Measurements from ENCODE around the gene CIAPIN1.
"Not testable (repeated sequence)": the region's sequence is repeated elsewhere in the genome, so short reads cannot be mapped to it uniquely, and the experiment has no call there.

The CIAPIN1 gene

GRCh38 chr16:57462209-57462977, 15.2 kb upstream of the CIAPIN1 start, which contains the start of gene POLR2C:
POLR2C (plus strand) TSS chr16:57462679; CDS start chr16:57462725, 46 bp downstream.
- Histone ChIP-seq H3K4me1 (ENCODE audit: control insufficient read depth, insufficient read depth, low read length) (no peaks in the 10 kb centered on the region), H3K36me3 (ENCODE audit: control insufficient read depth, insufficient read depth, low read length) (peaks cover 14% of the 10 kb centered on the region), H3K27me3 (ENCODE audit: control insufficient read depth, insufficient read depth, low read length) (no peaks in the 10 kb centered on the region), H3K9me3 (ENCODE audit: control insufficient read depth, insufficient read depth, low read length) (no peaks in the 10 kb centered on the region), H3K9ac (ENCODE audit: low read depth, low read length) (peak within 1 kb of the TSS; percentile 85), H3K4me3 (ENCODE audit: low read depth, low read length) (peak within 1 kb of the TSS; percentile 96)

GRCh38 chr16:57452021-57452420, 4.8 kb upstream of the CIAPIN1 start:
- Histone ChIP-seq H3K27me3 (ENCODE audit: control insufficient read depth, insufficient read depth, low read length) (no peaks in the 10 kb centered on the region), H3K9ac (ENCODE audit: low read depth, low read length) (no peak overlapping the region), H3K4me3 (ENCODE audit: low read depth, low read length) (no peak overlapping the region), H3K36me3 (ENCODE audit: control insufficient read depth, insufficient read depth, low read length) (peaks cover 8% of the 10 kb centered on the region), H3K9me3 (ENCODE audit: control insufficient read depth, insufficient read depth, low read length) (no peaks in the 10 kb centered on the region), H3K4me1 (ENCODE audit: control insufficient read depth, insufficient read depth, low read length) (no peaks in the 10 kb centered on the region)

DNA sequence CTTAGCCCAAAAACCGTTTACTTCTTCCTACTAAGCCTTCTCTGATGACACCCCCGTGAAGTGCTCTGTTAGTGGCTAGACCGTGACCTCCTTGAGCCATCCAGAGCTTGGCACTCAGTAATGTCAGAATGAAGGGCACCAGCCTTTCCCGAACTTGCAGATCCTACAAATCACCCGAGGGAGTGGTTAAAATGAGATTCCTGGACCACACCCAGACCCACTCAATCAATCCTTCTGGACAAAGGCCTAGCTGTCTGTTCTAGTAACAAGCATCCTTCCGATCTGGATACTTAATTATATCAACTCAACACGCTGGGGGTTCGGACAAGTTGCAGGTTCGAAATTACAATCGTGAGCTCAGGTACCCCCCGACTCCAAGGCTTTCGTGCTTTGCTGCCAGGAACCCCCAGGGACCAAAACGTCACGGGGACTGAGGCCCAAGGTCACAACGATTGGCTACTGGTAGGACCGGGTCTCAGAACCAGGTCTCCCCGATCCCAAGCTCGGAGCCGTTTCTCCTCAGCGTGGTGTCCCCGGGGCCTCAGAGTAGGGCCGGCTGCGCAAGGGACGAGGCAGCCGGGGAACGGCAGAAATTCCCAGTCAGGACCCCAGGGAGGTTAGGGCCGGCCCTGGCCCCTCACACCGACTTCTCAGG, 527 bp downstream of the CIAPIN1 start:
- peak overlapping the region; percentile 90 for H3K9ac ChIP-seq (ENCODE audit: low read depth, low read length)
- peak overlapping the region; percentile 64 for H3K4me3 ChIP-seq (ENCODE audit: low read depth, low read length)
- no peaks in the 10 kb centered on the region for H3K36me3 ChIP-seq (ENCODE audit: control insufficient read depth, insufficient read depth, low read length)
- H3K27me3 ChIP-seq (ENCODE audit: control insufficient read depth, insufficient read depth, low read length) = no peaks in the 10 kb centered on the region
- no peaks in the 10 kb centered on the region for H3K9me3 ChIP-seq (ENCODE audit: control insufficient read depth, insufficient read depth, low read length)
- no peaks in the 10 kb centered on the region for H3K4me1 ChIP-seq (ENCODE audit: control insufficient read depth, insufficient read depth, low read length)

DNA sequence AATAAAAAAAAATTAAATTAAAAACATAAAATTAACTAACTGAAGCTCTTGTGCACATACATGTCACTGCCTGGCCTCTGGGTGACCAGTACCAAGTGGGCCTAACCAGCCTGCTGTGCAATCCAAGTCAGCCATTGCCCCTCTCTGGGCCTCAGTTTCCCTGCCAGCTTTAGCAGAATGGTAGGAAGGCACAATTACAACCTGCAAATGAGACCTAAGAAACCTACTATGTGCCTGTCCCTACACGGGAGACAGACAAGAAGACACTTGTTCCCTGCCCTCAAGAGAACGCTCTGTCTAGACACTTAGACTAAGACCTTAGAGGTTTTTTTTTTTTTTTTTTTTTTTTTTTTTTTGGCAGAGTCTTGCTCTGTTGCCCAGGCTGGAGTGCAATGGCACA, 1.7 kb downstream of the CIAPIN1 start:
- Histone ChIP-seq H3K36me3 (ENCODE audit: control insufficient read depth, insufficient read depth, low read length) (peaks cover 2% of the 10 kb centered on the region), H3K9me3 (ENCODE audit: control insufficient read depth, insufficient read depth, low read length) (no peaks in the 10 kb centered on the region), H3K4me1 (ENCODE audit: control insufficient read depth, insufficient read depth, low read length) (no peaks in the 10 kb centered on the region), H3K27me3 (ENCODE audit: control insufficient read depth, insufficient read depth, low read length) (no peaks in the 10 kb centered on the region), H3K4me3 (ENCODE audit: low read depth, low read length) (no peak overlapping the region), H3K9ac (ENCODE audit: low read depth, low read length) (no peak overlapping the region)

GRCh38 chr16:57444711-57445110, 2.5 kb downstream of the CIAPIN1 start:
- no peak overlapping the region for H3K9ac ChIP-seq (ENCODE audit: low read depth, low read length)
- no peaks in the 10 kb centered on the region for H3K27me3 ChIP-seq (ENCODE audit: control insufficient read depth, insufficient read depth, low read length)
- H3K9me3 ChIP-seq (ENCODE audit: control insufficient read depth, insufficient read depth, low read length) = no peaks in the 10 kb centered on the region
- H3K36me3 ChIP-seq (ENCODE audit: control insufficient read depth, insufficient read depth, low read length) = peaks cover 3% of the 10 kb centered on the region
- H3K4me1 ChIP-seq (ENCODE audit: control insufficient read depth, insufficient read depth, low read length) = no peaks in the 10 kb centered on the region
- no peak overlapping the region for H3K4me3 ChIP-seq (ENCODE audit: low read depth, low read length)

GRCh38 chr16:57440551-57440950, 6.6 kb downstream of the CIAPIN1 start:
- peaks cover 12% of the 10 kb centered on the region for H3K36me3 ChIP-seq (ENCODE audit: control insufficient read depth, insufficient read depth, low read length)
- not testable (repeated sequence) for H3K4me3 ChIP-seq (ENCODE audit: low read depth, low read length); H3K9me3 ChIP-seq (ENCODE audit: control insufficient read depth, insufficient read depth, low read length)

DNA sequence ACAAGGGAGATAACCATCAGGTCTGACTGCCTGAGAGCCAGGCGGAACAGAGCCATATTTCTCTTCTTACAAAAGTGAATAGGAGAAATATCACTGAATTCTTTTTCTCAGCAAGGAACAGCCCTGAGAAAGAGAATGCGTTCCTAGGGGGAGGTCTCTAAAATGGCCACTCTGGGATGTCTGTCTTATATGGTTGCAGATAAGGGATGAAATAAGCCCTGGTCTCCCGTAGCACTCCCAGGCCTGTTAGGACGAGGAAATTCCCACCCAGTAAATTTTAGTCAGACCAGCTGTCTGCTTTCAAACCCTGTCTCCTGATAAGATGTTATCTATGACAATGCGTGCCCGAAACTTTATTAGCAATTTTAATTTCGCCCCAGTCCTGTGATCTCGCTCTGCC, 7.2 kb downstream of the CIAPIN1 start:
- not testable (repeated sequence) for H3K4me3 ChIP-seq (ENCODE audit: low read depth, low read length)
- peaks cover 17% of the 10 kb centered on the region for H3K36me3 ChIP-seq (ENCODE audit: control insufficient read depth, insufficient read depth, low read length)

More at GRCh38 chr16:57440551-57440950, 6.6 kb downstream of the CIAPIN1 start:
- H3K4me1 ChIP-seq (ENCODE audit: control insufficient read depth, insufficient read depth, low read length); H3K9ac ChIP-seq (ENCODE audit: low read depth, low read length); H3K27me3 ChIP-seq (ENCODE audit: control insufficient read depth, insufficient read depth, low read length): not testable (repeated sequence)

GRCh38 chr16:57435838-57436237, 11.3 kb downstream of the CIAPIN1 start:
- H3K36me3 ChIP-seq (ENCODE audit: control insufficient read depth, insufficient read depth, low read length) = peaks cover 34% of the 10 kb centered on the region

More for the DNA sequence above, 7.2 kb downstream of the CIAPIN1 start:
- H3K9ac ChIP-seq (ENCODE audit: low read depth, low read length); H3K27me3 ChIP-seq (ENCODE audit: control insufficient read depth, insufficient read depth, low read length); H3K9me3 ChIP-seq (ENCODE audit: control insufficient read depth, insufficient read depth, low read length); H3K4me1 ChIP-seq (ENCODE audit: control insufficient read depth, insufficient read depth, low read length): not testable (repeated sequence)

GRCh38 chr16:57434003-57434402, 13.2 kb downstream of the CIAPIN1 start:
- Histone ChIP-seq H3K9me3 (ENCODE audit: control insufficient read depth, insufficient read depth, low read length) (no peaks in the 10 kb centered on the region), H3K4me1 (ENCODE audit: control insufficient read depth, insufficient read depth, low read length) (no peaks in the 10 kb centered on the region), H3K4me3 (ENCODE audit: low read depth, low read length) (no peak overlapping the region), H3K36me3 (ENCODE audit: control insufficient read depth, insufficient read depth, low read length) (peaks cover 34% of the 10 kb centered on the region), H3K9ac (ENCODE audit: low read depth, low read length) (no peak overlapping the region), H3K27me3 (ENCODE audit: control insufficient read depth, insufficient read depth, low read length) (no peaks in the 10 kb centered on the region)

More at GRCh38 chr16:57435838-57436237, 11.3 kb downstream of the CIAPIN1 start:
- Histone ChIP-seq H3K9me3 (ENCODE audit: control insufficient read depth, insufficient read depth, low read length) (no peaks in the 10 kb centered on the region), H3K9ac (ENCODE audit: low read depth, low read length) (no peak overlapping the region), H3K4me1 (ENCODE audit: control insufficient read depth, insufficient read depth, low read length) (no peaks in the 10 kb centered on the region), H3K4me3 (ENCODE audit: low read depth, low read length) (no peak overlapping the region), H3K27me3 (ENCODE audit: control insufficient read depth, insufficient read depth, low read length) (no peaks in the 10 kb centered on the region)

GRCh38 chr16:57432989-57433388, 14.2 kb downstream of the CIAPIN1 start:
- H3K9ac ChIP-seq (ENCODE audit: low read depth, low read length) = no peak overlapping the region
- H3K27me3 ChIP-seq (ENCODE audit: control insufficient read depth, insufficient read depth, low read length) = no peaks in the 10 kb centered on the region
- no peaks in the 10 kb centered on the region for H3K9me3 ChIP-seq (ENCODE audit: control insufficient read depth, insufficient read depth, low read length)
- H3K4me1 ChIP-seq (ENCODE audit: control insufficient read depth, insufficient read depth, low read length) = no peaks in the 10 kb centered on the region
- peaks cover 41% of the 10 kb centered on the region for H3K36me3 ChIP-seq (ENCODE audit: control insufficient read depth, insufficient read depth, low read length)
- H3K4me3 ChIP-seq (ENCODE audit: low read depth, low read length) = no peak overlapping the region

GRCh38 chr16:57432505-57432904, 14.7 kb downstream of the CIAPIN1 start:
- no peak overlapping the region for H3K9ac ChIP-seq (ENCODE audit: low read depth, low read length)
- no peaks in the 10 kb centered on the region for H3K27me3 ChIP-seq (ENCODE audit: control insufficient read depth, insufficient read depth, low read length)
- no peaks in the 10 kb centered on the region for H3K9me3 ChIP-seq (ENCODE audit: control insufficient read depth, insufficient read depth, low read length)
- peaks cover 38% of the 10 kb centered on the region for H3K36me3 ChIP-seq (ENCODE audit: control insufficient read depth, insufficient read depth, low read length)
- H3K4me3 ChIP-seq (ENCODE audit: low read depth, low read length) = no peak overlapping the region
- no peaks in the 10 kb centered on the region for H3K4me1 ChIP-seq (ENCODE audit: control insufficient read depth, insufficient read depth, low read length)

- H3K9ac ChIP-seq (ENCODE audit: low read depth, low read length) = no peak overlapping the region
- no peaks in the 10 kb centered on the region for H3K4me1 ChIP-seq (ENCODE audit: control insufficient read depth, insufficient read depth, low read length)
- no peaks in the 10 kb centered on the region for H3K27me3 ChIP-seq (ENCODE audit: control insufficient read depth, insufficient read depth, low read length)
- H3K4me3 ChIP-seq (ENCODE audit: low read depth, low read length) = no peak overlapping the region
- peaks cover 38% of the 10 kb centered on the region for H3K36me3 ChIP-seq (ENCODE audit: control insufficient read depth, insufficient read depth, low read length)
- no peaks in the 10 kb centered on the region for H3K9me3 ChIP-seq (ENCODE audit: control insufficient read depth, insufficient read depth, low read length)
These were observed 16.2 kb downstream of the CIAPIN1 start for GRCh38 chr16:57430955-57431354.

Data from iPS-15b (cell line).